T-helper 2 cell treated with Interferon-gamma antibody and Interleukin-4, amounts not matched to agents 100 ng/mL and 5 ng/mL, for 36 hours (primary cell): ENCODE results near the gene HOXD13. TPM values are rescaled to one million over a fixed set of nuclear protein-coding genes. Genes with fewer than 3 reads are reported as not detected.

ENCODE experiments used
- intact Hi-C: fragments of 100-400 bp; cut with micrococcal nuclease; formaldehyde crosslinking; loops from one replicate; pipeline ENCODE4 v1.15.1; 2023
- total RNA-seq: library from RNA; stranded (reverse); gene quantifications from 2 replicates; pipeline ENCODE4 v1.2.3, GENCODE V29; 2022

Gene HOXD13
- total RNA-seq, 1 donor from 2014 or later, result not detected

DNA sequence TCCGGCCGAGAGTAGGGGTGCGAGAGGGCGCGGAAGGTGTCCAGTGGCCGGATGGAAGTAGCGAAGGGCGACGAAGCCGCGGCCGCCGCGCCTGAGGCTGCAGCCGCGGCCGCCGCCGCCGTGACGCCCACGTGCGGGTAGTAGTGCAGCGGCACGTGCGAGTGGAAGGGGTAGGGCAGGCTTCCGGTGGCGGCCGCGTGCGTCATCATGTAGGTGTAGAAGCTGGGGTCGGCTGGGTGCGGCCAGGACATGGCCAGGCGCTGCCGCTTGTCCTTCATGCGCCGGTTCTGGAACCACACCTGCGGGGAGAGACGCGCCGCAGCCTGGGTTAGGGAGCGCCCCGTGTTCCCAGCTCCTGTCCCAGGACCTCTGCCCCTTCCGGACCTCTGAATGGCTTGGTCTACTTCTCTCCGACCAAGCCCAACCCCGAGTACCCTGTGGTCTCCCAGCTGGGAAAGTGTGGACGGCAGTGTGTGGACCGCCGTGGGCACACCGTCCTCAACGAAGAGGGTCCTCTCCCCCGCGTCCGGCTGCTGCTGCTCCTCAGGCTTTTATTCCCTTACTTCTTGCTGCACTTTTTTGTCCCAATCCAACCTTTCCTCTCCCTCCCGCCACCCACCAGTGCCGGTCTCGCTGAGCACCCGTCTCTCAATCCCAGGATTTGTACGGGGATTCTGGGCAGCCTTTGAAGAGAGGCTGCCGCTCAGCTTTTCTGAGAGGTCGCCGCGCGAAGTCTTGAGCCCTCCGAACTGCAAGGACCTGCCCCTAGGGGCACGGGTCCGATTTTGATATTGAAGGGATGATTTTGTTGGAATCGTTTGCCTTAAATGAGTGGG is 11.8 kb upstream of the HOXD13 start:
- intact Hi-C loops, result loop anchor here (2.0 to 5.0 kb wide), 2 partner anchors 78 to 1748 kb away; partner anchors contain the start of gene SP9

DNA sequence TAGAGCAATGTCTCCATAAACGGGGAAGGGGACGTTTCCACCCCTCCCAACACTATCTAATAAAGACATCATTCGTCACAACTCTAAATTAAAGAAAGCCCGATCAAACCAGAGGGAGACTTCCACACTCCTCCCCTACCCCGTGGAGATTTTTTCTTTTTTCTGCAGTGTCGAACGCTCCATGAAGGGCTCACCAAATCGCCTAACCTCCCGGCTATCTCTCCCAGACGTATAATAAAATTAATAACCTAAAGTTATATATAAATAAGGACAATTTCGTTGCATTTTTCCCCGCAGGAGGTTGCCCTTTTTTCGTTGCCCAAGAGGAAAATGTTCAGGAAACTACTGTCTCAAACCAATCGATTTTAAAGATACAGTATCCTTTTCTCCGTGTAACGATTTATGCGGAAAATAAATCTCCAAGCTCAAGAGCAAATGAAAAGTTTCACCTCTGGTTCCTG is 11.1 kb upstream of the HOXD13 start:
- intact Hi-C loops, result loop anchor here (2.0 to 5.0 kb wide), 2 partner anchors 77 to 1749 kb away; partner anchors contain the start of gene SP9

DNA sequence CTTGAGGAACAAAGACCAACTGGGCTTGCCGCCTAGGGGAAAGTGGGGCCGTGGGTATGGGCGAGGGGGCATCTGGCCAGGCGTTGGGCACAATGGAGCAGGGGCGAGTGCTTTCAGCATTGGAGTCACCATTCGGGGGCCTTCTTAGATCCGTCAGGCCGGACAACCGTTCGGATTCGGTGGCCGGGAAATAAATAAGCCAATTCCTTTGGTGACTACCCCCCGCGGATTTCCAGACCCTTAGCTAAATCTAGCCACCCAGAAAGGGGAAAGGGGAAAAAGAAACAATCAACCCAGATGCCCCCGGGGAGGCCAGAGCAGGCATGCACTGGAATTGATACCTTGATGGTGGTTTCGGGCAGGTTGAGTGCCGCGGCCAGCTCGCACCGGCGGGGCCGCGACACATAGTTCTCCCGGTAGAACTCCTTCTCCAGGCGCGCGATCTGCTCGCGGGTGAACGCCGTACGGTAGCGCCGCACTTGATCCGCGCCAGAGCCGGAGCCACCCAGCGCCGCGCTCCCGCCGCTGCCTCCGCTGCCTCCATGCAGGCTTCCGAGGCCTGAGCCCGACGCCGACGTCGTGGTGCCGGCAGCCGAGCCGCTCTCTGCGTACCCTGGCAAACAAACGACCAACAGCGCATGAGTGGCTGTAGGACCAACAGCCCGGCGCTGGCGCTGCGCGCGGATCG is 10.5 kb upstream of the HOXD13 start:
- intact Hi-C loops, result loop anchor here (2.0 to 5.0 kb wide), 3 partner anchors 49 to 1750 kb away; partner anchors contain the start of gene SP9

DNA sequence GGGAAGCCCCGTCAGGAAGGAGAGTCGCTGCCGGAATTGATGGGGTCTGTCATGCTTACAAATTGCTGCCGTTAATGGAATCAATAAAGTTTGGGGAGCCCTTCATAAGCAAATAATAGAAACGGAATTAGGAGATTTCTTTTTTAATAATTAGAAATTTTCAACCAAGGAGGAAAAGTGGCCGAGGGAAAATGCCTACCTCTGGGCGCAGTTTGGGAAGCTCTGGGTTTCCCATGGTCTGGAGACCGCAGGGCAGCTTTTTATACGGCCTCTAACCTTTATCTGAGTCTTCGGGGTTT is 10.0 kb upstream of the HOXD13 start:
- intact Hi-C loops, result loop anchor here (2.0 to 5.0 kb wide), 2 partner anchors 48 to 1750 kb away; partner anchors contain the start of gene SP9

DNA sequence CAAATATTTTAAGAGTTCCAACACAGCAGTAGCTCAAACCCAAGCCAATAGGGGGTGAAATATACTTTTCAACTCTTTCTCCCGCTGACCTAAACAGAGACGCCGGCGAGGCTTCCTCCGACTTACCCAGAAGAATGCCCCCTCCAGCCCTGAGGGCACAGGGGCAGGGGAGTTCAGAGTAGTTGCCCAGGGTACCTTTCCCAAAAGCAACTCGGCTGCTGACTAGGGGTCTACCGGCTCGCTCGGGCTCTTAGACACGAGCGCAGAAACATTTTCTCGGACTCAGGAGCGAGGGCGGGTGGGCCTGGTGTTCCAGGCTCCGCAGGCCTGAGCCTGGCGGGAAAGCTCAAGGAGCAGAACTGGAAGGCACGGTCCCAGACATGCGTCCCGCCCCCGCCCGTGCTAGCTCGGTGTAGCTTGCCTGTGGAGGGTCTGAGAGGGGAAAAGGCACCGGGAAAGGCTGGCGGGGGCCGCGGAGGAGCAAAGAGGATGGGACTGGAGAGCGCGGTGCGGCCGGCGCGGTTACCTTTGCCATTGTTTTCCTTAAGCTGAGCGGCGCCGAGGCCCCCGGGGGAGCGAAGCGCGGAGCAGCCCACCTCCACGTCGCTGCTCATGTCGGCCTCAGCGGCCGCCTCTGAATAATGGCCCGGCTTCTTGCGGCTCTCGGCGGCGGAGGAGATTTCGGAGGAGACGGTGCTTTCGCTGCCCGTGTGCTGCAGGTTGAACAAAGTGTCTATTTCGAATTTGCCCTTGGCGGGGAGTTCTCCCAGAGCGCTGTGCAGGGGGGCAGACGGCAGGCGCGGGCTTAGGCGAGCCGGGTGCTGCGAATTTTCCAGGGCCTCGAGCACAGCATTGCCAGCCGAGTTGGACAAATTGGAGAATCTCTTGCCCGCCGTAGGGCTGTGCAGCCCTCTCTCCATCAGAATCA is 9.4 kb upstream of the HOXD13 start:
- intact Hi-C loops, result loop anchor here (2.0 to 5.0 kb wide), 2 partner anchors 48 to 1751 kb away; partner anchors contain the start of gene SP9

DNA sequence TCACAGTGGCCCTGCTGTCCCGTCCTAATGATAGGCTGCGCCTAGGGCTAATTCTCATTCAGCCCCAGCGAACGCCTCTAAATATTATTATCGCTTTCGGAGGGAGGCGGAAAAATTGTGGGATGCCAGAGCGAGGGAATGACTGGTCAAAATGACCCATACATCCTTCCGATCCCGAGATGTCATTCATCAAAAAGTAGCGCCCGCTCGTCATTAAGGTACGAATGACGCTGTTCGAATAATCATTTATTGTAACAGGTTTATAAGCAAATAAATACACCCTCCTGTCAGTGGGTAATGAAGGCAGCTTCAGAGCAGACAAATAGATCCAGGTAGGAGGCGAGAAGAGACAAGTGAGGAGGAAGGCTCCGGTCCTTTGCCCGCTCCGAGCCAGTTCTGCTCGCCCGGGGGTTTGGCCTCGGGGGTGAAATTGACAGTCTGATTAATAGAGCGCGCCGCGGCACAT is 8.7 kb upstream of the HOXD13 start, which contains the start of gene EVX2:
Gene EVX2 (minus strand): TSS at position 167 of the 466 bp plus-strand sequence. CDS start 186 bp downstream, outside the sequence.
- intact Hi-C loops, result loop anchor here (2.0 to 5.0 kb wide), 3 partner anchors 15 to 1752 kb away; partner anchors contain the start of genes HOXD12 and SP9

DNA sequence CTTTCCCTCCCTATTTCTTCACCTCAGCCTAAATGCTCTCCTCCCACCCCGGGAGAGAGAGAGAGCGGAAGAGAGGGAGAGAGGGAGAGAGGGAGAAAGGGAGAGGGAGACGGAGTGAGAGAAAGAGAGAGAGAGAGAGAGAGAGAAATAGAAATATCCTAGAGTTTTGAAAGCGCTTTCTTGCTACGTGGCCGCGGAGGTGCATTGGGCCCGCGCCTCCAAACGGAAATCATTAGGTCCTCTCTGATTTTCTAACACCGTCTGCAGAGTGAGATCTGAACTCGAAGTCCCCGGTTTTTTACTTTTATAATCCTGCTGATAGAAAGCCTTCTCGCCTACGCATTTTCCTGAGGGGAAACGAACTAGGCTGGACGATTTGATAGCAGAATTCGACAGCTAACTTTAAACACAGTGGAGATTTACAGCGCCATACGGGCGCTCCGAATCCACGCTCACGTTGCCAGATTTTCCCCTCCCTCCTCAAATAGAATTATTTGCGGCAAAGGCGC is 7.9 kb upstream of the HOXD13 start:
- intact Hi-C loops, result loop anchor here (2.0 to 5.0 kb wide), 2 partner anchors 14 to 1752 kb away; partner anchors contain the start of genes HOXD12 and SP9

DNA sequence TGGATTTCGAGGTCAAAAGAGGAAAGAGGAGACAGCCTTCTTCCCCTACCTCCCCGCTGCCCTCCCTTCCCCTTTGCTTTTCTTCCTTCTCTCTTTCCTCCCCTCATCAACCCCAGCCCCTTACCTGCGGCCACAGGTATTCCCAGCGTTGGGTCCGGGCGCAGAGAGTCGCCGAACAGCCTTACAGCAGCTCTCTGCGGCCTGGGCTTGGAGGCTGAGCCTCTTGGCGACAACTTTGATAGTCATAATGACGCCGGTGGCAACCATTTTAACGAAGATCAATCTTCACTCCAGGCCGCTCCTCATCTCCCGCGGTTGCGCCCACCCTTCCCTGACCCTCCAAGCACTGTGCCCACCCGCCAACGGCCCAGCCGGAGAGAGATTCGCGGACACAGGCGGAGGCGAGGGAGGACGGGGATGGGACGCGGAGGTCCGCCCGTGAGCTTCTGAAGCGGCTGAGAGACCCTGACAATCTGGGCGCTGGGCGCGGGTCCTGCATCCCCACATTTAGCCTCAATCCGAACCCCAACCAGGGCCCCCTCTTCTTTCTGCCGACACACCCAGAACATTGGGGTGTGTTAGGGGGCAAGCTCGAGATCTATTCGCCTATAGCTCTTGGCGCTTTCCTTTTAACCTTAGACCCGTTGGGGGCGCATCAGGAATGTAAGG is 7.3 kb upstream of the HOXD13 start:
- intact Hi-C loops, result loop anchor here (2.0 kb wide), 1 partner anchor 14 kb away; the partner anchor contains the start of gene HOXD12

DNA sequence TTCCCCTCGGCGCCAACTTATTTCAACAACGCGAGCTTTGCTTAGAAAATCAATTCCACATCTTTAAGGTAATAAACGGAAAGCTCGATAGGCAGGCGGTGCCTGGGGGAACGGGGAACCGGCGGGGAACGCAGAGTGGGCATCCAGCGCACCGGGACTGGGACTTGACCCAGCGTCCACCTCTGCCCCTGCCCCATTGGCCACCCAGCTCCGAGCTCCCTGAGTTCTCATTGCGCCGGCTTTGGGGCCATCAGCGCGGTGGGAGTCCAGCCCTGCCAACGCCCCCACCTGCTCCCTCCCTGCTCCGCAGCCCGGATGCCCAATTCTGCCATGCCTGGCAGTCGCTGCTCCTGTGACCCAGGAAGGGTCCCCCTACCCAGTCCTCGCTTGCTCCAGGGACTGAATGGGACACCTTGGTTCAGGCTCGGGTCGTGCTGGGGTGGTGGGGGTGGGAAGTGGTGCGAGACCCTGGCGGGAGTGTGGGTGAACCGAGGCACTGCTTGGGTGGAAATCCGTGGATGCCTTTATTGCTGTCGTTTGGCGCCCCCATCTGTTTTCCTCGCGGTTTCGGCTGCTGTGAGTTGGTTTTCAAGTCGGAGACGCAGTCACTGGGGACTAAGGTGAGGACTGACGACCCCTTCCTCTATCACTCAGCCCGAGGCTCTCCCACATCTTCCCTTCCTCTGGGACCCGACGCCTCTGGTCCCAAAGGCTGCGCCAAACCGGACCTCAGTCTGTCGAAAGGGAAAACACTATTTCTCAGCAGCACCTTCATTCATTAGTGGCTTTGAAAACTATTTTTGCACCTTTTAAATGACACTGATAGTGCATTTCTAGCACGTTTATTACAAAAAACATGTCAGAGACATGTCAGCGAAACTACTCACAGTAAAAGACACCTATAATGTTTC is 6.4 kb upstream of the HOXD13 start:
- intact Hi-C loops, result loop anchor here (2.0 kb wide), 1 partner anchor 13 kb away; the partner anchor contains the start of gene HOXD12

DNA sequence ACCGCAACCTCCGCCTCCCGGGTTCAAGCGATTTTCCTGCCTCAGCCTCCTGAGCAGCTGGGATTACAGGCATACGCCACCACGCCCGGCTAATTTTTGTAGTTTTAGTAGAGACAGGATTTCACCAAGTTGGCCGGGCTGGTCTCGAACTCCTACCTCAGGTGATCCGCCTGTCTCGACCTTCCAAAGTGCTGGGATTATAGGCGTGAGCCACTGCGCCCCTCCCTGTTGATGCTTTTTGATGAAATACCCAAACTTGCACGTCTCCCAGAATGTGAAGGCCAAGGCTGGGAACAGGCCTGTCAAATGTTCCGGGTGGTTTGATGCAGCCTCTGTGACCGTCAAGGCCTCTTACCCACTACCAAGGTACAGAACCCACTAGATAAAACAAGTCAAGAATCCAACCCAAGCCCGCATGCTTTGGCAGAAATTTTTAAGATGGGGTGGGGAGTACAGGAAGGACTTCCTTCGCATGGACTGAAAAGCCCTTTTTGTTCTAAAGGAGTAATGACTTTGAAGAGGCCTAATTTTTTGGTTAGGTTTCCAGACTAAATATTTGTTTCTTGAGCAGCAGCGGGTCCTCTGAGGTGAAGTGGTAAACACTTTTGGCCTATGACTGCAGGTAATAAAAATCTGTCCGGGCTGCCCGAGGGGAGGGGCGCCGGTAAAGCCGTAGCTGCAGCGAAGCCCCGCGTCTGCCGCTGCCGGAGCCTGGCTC is 5.0 kb upstream of the HOXD13 start:
- intact Hi-C loops, result loop anchor here (1.0 to 2.0 kb wide), 2 partner anchors 23 to 397 kb away; no protein-coding TSS in a partner anchor

DNA sequence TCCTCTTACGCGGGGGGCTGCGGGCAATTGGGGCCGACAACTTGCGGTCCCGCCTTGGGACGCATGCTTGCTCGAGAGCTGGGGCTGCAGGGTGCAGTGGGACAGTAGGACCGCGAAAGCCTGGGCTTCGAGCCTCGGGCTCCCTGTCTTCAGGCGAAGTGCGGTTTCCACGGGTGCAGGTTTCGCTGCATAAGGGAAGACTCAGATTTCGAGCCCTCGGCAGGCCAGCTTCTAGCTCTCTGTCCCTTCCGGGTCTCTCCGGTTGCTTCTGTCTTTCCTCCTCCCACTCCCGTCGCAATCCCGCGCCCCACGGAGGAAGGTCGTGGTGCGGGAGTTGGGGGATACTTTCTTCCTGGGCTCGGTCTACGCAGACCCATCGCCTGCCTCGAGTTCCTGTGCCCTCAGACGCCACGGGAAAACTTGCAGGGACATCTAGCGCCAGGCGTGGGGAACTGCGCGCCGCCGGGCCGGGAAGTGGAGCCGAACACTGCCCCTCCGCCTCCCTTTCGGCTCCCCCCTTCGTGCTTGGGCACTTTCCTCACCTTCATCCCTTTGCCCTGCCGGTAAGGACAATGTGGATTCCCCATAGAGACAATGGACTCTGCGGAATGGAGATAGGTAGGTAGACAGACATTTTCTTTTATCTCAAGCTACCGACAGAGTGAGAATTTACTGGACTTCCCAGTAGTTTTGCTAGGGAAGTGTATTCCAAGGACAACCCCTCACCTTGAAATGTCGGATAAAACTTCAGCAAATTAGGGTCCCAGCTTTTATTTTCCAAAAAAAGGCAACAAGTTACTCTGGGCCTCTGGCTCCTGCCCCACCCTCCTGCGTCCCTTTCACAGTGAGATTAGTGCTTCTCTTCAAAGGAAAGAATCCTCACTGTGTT is 4.2 kb upstream of the HOXD13 start:
- intact Hi-C loops, result loop anchor here (1.0 to 2.0 kb wide), 2 partner anchors 23 to 398 kb away; no protein-coding TSS in a partner anchor

DNA sequence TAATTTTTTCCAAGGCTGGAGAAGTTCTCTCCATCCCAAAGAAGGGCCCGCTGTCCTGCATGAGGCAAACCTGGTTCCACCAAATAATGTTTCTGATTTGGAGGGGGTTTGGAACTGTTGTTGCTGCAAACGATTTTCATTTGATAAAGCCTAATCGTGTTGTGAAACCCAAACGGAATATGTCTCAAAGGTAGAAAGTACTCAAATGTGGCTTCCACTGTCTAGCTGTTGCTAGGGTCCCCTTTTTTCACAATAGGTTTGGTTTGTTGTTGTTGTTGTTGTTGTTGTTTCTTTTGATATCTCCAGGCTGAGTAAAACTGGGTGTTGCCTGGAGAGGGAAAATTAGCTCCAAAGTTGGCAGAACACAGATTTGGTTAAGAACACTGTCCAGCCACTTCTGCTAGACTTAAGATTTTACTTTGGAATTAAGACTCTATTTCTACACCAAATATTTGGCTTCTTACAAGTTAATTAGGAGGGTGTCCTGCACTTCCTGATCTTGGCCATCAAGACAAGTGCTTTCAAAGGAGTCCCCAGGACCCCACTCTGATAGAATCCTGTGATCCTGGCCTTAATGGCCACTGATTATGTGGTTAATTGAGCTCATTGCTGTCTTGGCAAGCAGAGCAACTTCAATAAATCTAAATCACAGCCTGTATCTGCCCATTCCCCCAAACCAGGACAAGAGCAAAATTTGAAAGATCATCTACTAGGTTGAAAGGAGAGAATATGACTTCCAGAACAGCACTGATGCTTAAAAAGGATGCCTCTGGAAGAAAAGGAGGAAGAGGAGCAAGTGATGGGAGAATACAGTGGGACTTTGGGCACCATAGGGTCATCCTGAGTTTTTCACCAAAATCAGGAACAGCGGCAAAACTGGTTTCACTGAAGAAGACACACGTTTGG is 3.3 kb upstream of the HOXD13 start:
- intact Hi-C loops, result loop anchor here (1.0 to 2.0 kb wide), 2 partner anchors 22 to 399 kb away; no protein-coding TSS in a partner anchor

DNA sequence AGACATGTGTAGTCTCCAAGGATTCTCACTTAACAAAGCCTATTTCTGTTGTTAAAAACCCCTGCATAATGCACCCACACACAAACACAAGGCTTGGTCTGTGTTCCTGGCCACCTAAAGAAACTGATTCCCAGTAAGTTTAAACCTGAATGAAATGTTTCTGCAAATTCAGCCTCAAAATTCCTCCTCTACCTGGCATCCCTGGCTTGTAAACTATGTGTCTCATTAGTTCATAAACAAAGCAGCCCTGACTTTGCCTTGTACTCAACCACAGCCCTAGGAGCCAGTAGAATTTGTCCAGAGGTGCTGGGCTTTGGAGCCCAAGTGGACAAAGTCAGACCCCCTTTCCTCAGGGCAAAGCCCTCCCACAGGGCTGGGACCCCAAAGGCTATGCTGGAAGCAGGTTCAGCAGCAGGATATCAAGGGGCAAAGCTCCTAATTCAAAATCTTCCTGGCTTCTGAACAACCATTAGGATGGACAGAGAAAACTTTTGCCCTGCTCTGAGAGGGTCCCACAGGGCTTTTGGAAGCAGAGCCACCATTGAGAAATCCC is 2.6 kb upstream of the HOXD13 start:
- intact Hi-C loops, result loop anchor here (2.0 kb wide), 1 partner anchor 21 kb away; no protein-coding TSS in a partner anchor

DNA sequence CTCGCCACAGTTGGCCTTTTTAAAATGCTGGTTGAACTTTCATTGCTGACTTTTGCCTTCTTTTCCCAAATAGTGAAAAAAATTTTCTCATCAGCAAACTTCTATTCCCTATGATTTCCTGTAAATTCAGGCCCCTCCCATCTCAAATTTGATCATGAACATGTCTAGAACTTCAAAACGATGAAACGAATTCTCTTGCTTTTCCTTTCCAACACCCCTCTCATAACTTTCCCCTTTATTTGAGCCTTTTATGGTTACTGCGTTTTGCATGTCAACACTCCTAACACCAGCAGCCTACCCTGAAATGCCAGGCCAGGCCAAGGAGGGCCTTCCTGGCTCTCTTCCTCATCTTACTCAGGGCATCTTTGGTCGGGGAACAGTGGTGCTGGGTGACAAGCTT is 1.7 kb upstream of the HOXD13 start:
- intact Hi-C loops, result no loop called here
